Thymus (tissue), 11 donors: ENCODE measurements around the gene LILRB3. TPM values are rescaled to one million over a fixed set of nuclear protein-coding genes. Genes with fewer than 3 reads are reported as not detected.
"Not testable (repeated sequence)": the region's sequence is repeated elsewhere in the genome, so short reads cannot be mapped to it uniquely, and the experiment has no call there.

Experiments used
- DNase-seq, 9 donors: peaks; one replicate each; pipeline ENCODE4 v3.0.0-alpha.2; 2013; ENCODE audit warnings: low spot score in 9 of 9, low read depth in 6 of 9, missing footprints in 1 of 9
- H3K27ac ChIP-seq, 2 donors: one replicate each; pipeline ENCODE4 v1.5.1; 2013; ENCODE audit warnings: control low read depth in 1 of 2, low read depth in 1 of 2, low read length in 1 of 2, mild to moderate bottlenecking in 1 of 2, moderate library complexity in 1 of 2
- H3K27me3 ChIP-seq, 2 donors: one replicate each; pipeline ENCODE4 v1.5.1; 2013; ENCODE audit warnings: low read length in 1 of 2; ENCODE audit not compliant: control insufficient read depth in 2 of 2, insufficient read depth in 1 of 2
- H3K36me3 ChIP-seq, 2 donors: one replicate each; pipeline ENCODE4 v1.5.1; 2013; ENCODE audit warnings: low read length in 1 of 2, mild to moderate bottlenecking in 1 of 2, moderate library complexity in 1 of 2; ENCODE audit not compliant: control insufficient read depth in 2 of 2, insufficient read depth in 2 of 2
- H3K4me1 ChIP-seq, 2 donors: one replicate each; pipeline ENCODE4 v1.5.1; 2013; ENCODE audit warnings: low read length in 2 of 2; ENCODE audit not compliant: control insufficient read depth in 2 of 2, insufficient read depth in 2 of 2
- H3K4me3 ChIP-seq, 2 donors: one replicate each; pipeline ENCODE4 v1.5.1; 2013; ENCODE audit warnings: low read length in 2 of 2, control low read depth in 1 of 2, mild to moderate bottlenecking in 1 of 2
- H3K9me3 ChIP-seq, 2 donors: one replicate each; pipeline ENCODE4 v1.5.1; 2013; ENCODE audit warnings: low read length in 1 of 2, mild to moderate bottlenecking in 1 of 2; ENCODE audit not compliant: control insufficient read depth in 2 of 2, insufficient read depth in 1 of 2
- WGBS: extraction: QIAGEN DNeasy Blood & Tissue Kit; methylation state at CpG from one replicate; pipeline ENCODE4 v1.1.7; 2013; 5-methylcytosine and 5-hydroxymethylcytosine counted together
- polyA plus RNA-seq: library from polyadenylated mRNA; stranded (reverse); fragments of 200-250 nt; gene quantifications from one replicate; pipeline ENCODE4 v1.2.3, GENCODE V29; 2013
- total RNA-seq: library from RNA; stranded (reverse); fragments of 120-200 nt; gene quantifications from one replicate; pipeline ENCODE4 v1.2.4, GENCODE V29; 2013
- donor health status: healthy.

LILRB3 gene
- total and polyA plus RNA-seq, 2 donors, result 1.1 to 15.5 TPM

DNA sequence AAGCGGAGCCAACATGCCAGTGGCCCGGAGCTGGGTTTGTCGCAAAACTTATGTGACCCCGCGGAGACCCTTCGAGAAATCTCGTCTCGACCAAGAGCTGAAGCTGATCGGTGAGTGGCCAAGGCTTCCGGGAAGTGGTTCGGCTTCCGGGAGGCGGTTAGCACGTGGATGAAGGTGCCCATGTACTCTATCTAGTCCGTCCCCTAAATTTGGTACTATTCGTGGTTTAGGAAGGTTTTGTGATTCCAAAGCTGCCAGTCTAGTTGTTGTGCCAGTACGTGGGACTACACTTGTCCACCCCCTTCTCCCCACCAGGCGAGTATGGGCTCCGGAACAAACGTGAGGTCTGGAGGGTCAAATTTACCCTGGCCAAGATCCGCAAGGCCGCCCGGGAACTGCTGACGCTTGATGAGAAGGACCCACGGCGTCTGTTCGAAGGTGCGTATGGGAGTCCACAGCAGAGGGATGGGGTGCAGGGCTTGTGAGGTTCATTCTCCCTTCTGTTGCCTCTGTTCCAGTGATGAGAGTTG lies 21.6 kb downstream of the LILRB3 start:
- peaks cover 13 to 34% of the 10 kb centered on the region in 2 donors for H3K4me1 ChIP-seq
- H3K36me3 ChIP-seq, result peaks cover 40 to 52% of the 10 kb centered on the region in 2 donors
- H3K27ac ChIP-seq, result peak overlapping the region; percentile 96 to 98
- no peaks in the 10 kb centered on the region for H3K27me3 ChIP-seq
- no peaks in the 10 kb centered on the region for H3K9me3 ChIP-seq
- no peak for DNase-seq
- 9% methylated on average over 28 of the region's 28 CpGs for WGBS
- peak overlapping the region; percentile 73 to 93 for H3K4me3 ChIP-seq

- 99% methylated on average over 16 of the region's 16 CpGs for WGBS
- no peak for DNase-seq
- Histone ChIP-seq H3K36me3 (peaks cover 28 to 40% of the 10 kb centered on the region in 2 donors), H3K4me1 (peaks cover 13 to 32% of the 10 kb centered on the region in 2 donors), H3K27me3 (no peaks in the 10 kb centered on the region), H3K27ac (no peak overlapping the region), H3K4me3 (no peak overlapping the region), H3K9me3 (no peaks in the 10 kb centered on the region)
These were observed 23.4 kb downstream of the LILRB3 start for GRCh38 chr19:54199401-54199800.

GRCh38 chr19:54197121-54197520 lies 25.7 kb downstream of the LILRB3 start:
- Histone ChIP-seq H3K4me1 (peaks cover 9 to 17% of the 10 kb centered on the region in 2 donors), H3K4me3 (no peak overlapping the region), H3K9me3 (no peaks in the 10 kb centered on the region), H3K27me3 (no peaks in the 10 kb centered on the region), H3K36me3 (peaks cover 20 to 31% of the 10 kb centered on the region in 2 donors), H3K27ac (no peak overlapping the region)
- no peak for DNase-seq
- WGBS, result 94% methylated on average over 3 of the region's 3 CpGs

- Histone ChIP-seq H3K4me3 (no peak overlapping the region), H3K36me3 (peaks cover 17 to 25% of the 10 kb centered on the region in 2 donors), H3K9me3 (no peaks in the 10 kb centered on the region), H3K27ac (no peak overlapping the region), H3K4me1 (peaks cover 11 to 17% of the 10 kb centered on the region in 2 donors), H3K27me3 (no peaks in the 10 kb centered on the region)
- no peak for DNase-seq
- WGBS, result 98% methylated on average over 7 of the region's 7 CpGs
These were observed 26.3 kb downstream of the LILRB3 start for GRCh38 chr19:54196536-54196935.

- not testable (repeated sequence) for H3K9me3 ChIP-seq, DNase-seq, H3K4me1 ChIP-seq, H3K27ac ChIP-seq, H3K4me3 ChIP-seq, H3K27me3 ChIP-seq
- peaks cover 17 to 20% of the 10 kb centered on the region in 2 donors for H3K36me3 ChIP-seq
- WGBS, result over 99% methylated on average over 12 of the region's 12 CpGs
These were observed 28.3 kb downstream of the LILRB3 start for GRCh38 chr19:54194463-54194862.

GRCh38 chr19:54193011-54193410 lies 29.8 kb downstream of the LILRB3 start:
- WGBS, result 97% methylated on average over 11 of the region's 11 CpGs
- Histone ChIP-seq H3K4me3 (no peak overlapping the region), H3K9me3 (no peaks in the 10 kb centered on the region), H3K27ac (no peak overlapping the region), H3K36me3 (peaks cover 17 to 20% of the 10 kb centered on the region in 2 donors), H3K27me3 (no peaks in the 10 kb centered on the region), H3K4me1 (peaks cover 17 to 18% of the 10 kb centered on the region in 2 donors)
- DNase-seq, result no peak

DNA sequence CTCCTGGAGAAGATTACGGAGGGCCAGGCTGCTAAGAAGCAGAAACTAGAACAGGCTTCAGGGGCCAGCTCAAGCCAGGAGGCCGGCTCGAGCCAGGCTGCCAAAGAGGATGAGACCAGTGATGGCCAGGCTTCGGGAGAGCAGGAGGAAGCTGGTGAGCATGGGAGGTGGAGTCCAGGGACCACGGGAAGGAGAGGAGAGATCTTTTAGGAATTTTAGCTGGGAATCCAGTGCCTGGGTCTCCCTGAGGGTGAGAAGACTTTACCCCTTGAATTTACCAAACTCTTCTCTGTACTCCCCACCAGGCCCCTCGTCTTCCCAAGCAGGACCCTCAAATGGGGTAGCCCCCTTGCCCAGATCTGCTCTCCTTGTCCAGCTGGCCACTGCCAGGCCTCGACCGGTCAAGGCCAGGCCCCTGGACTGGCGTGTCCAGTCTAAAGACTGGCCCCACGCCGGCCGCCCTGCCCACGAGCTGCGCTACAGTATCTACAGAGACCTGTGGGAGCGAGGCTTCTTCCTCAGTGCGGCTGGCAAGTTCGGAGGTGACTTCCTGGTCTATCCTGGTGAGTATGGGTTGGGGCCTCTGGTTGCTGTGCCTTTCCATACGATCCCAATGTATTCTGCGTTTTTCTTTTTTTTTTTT lies 30.9 kb downstream of the LILRB3 start:
- DNase-seq, result no peak
- Histone ChIP-seq H3K4me3 (peak overlapping the region; percentile 78 to 84), H3K27me3 (no peaks in the 10 kb centered on the region), H3K36me3 (peaks cover 16 to 20% of the 10 kb centered on the region in 2 donors), H3K9me3 (no peaks in the 10 kb centered on the region), H3K27ac (peak overlapping the region; percentile 99), H3K4me1 (peaks cover 19 to 21% of the 10 kb centered on the region in 2 donors)
- 79% methylated on average over 19 of the region's 19 CpGs for WGBS

GRCh38 chr19:54191011-54191810 lies 31.6 kb downstream of the LILRB3 start, which contains the start of gene TSEN34:
TSS of gene TSEN34 (plus strand) at chr19:54191308. CDS start at chr19:54191365, 57 bp downstream.
- peaks cover 19 to 21% of the 10 kb centered on the region in 2 donors for H3K4me1 ChIP-seq
- DNase-seq, result peak in 8 of 9 donors; percentile 83 to 96 (median 92)
- H3K27ac ChIP-seq, result peak within 1 kb of the TSS; percentile 99
- WGBS, result 1% methylated on average over 77 of the region's 77 CpGs
- H3K36me3 ChIP-seq, result peaks cover 23 to 24% of the 10 kb centered on the region in 2 donors
- H3K27me3 ChIP-seq, result no peaks in the 10 kb centered on the region
- no peaks in the 10 kb centered on the region for H3K9me3 ChIP-seq
- H3K4me3 ChIP-seq, result peak within 1 kb of the TSS; percentile 78 to 84
